Astrocyte (in vitro differentiated cells and primary cell): ENCODE results near the gene RANBP1. TPM values are rescaled to one million over a fixed set of nuclear protein-coding genes. Genes with fewer than 3 reads are reported as not detected.

Experiments
- DNase-seq: peaks from one replicate; pipeline ENCODE4 v3.0.0-alpha.2; 2010; ENCODE audit warnings: low read depth
- FAIRE-seq: peaks from 2 replicates; lab custom pipeline; 2011; peaks lifted over from hg19 to GRCh38; lab: Jason Lieb, UNC
- H2AFZ ChIP-seq: 2 replicates; pipeline ENCODE4 v1.6.0; 2012; ENCODE audit warnings: low read depth, low read length, inconsistent platforms
- H3K27ac ChIP-seq: 2 replicates; pipeline ENCODE4 v1.5.1; 2011; ENCODE audit warnings: low read depth, low read length, inconsistent platforms
- H3K27me3 ChIP-seq: 2 replicates; pipeline ENCODE4 v1.6.0; 2011; ENCODE audit warnings: low read length, inconsistent platforms; ENCODE audit not compliant: insufficient read depth
- H3K36me3 ChIP-seq: 2 replicates; pipeline ENCODE4 v1.5.1; 2011; ENCODE audit warnings: low read length, inconsistent platforms; ENCODE audit not compliant: insufficient read depth
- H3K4me1 ChIP-seq: 2 replicates; pipeline ENCODE4 v1.5.1; 2011; ENCODE audit warnings: low read length, inconsistent platforms; ENCODE audit not compliant: insufficient read depth
- H3K4me2 ChIP-seq: 2 replicates; pipeline ENCODE4 v1.6.0; 2012; ENCODE audit warnings: low read length, inconsistent platforms
- H3K4me3 ChIP-seq: 2 replicates; pipeline ENCODE4 v1.5.1; 2011; ENCODE audit warnings: low read depth, mild to moderate bottlenecking, low read length, inconsistent platforms; ENCODE audit not compliant: insufficient read depth
- H3K79me2 ChIP-seq: 2 replicates; pipeline ENCODE4 v1.6.0; 2012; ENCODE audit warnings: mild to moderate bottlenecking, low read length, inconsistent platforms; ENCODE audit not compliant: insufficient read depth
- H3K9ac ChIP-seq: 2 replicates; pipeline ENCODE4 v1.6.0; 2012; ENCODE audit warnings: mild to moderate bottlenecking, low read length, inconsistent platforms
- H3K9me3 ChIP-seq: 2 replicates; pipeline ENCODE4 v1.5.1; 2012; ENCODE audit warnings: low read depth, mild to moderate bottlenecking, low read length, inconsistent platforms; ENCODE audit not compliant: insufficient read depth
- H4K20me1 ChIP-seq: 2 replicates; pipeline ENCODE4 v1.6.0; 2012; ENCODE audit warnings: low read length, inconsistent platforms; ENCODE audit not compliant: insufficient read depth
- H3K27ac Mint-ChIP-seq: one replicate; pipeline ENCODE4 v1.8.0; 2021; ENCODE audit warnings: mild to moderate bottlenecking, mixed read lengths; ENCODE audit not compliant: unreplicated experiment
- H3K27me3 Mint-ChIP-seq: one replicate; pipeline ENCODE4 v1.8.0; 2021; ENCODE audit warnings: low read depth, mixed read lengths; ENCODE audit not compliant: unreplicated experiment
- H3K36me3 Mint-ChIP-seq: one replicate; pipeline ENCODE4 v1.8.0; 2021; ENCODE audit warnings: low read depth, mixed read lengths; ENCODE audit not compliant: unreplicated experiment
- H3K4me1 Mint-ChIP-seq: one replicate; pipeline ENCODE4 v1.8.0; 2021; ENCODE audit warnings: low read depth, mixed read lengths; ENCODE audit not compliant: unreplicated experiment
- H3K4me3 Mint-ChIP-seq: one replicate; pipeline ENCODE4 v1.8.0; 2021; ENCODE audit warnings: mild to moderate bottlenecking, moderate library complexity, mixed read lengths; ENCODE audit not compliant: unreplicated experiment
- H3K9me3 Mint-ChIP-seq: one replicate; pipeline ENCODE4 v1.8.0; 2021; ENCODE audit warnings: mild to moderate bottlenecking, mixed read lengths; ENCODE audit not compliant: unreplicated experiment
- EZH2 ChIP-seq: IDR thresholded peaks from 2 replicates; pipeline ENCODE4 v1.6.1; 2012; ENCODE audit warnings: mild to moderate bottlenecking, low read length, inconsistent platforms; ENCODE audit not compliant: insufficient read depth
- total RNA-seq: library from RNA; stranded (reverse); gene quantifications from 2 replicates; pipeline ENCODE4 v1.2.1, GENCODE V29; 2021
- TF ChIP-seq, protein P1 (sequence below): IDR thresholded peaks from 2 replicates; pipeline ENCODE4 v1.5.1; 2011; ENCODE audit warnings: low read depth, mild to moderate bottlenecking, inconsistent platforms, low read length, moderate library complexity; ENCODE audit not compliant: insufficient read depth

The RANBP1 gene
- total RNA-seq, 1 donor from 2014 or later, result 164 TPM

GRCh38 chr22:20076627-20077172, 39.2 kb upstream of the RANBP1 start:
- no peaks in the 10 kb centered on the region for H3K36me3 ChIP-seq
- Mint-ChIP-seq H3K27ac (no peak overlapping the region), H3K9me3 (no peaks in the 10 kb centered on the region), H3K36me3 (no peaks in the 10 kb centered on the region), H3K4me3 (no peak overlapping the region), H3K4me1 (peaks cover 8% of the 10 kb centered on the region), H3K27me3 (no peaks in the 10 kb centered on the region)
- peaks cover 13% of the 10 kb centered on the region for H3K79me2 ChIP-seq
- H2AFZ ChIP-seq, result no peak overlapping the region
- no peak overlapping the region for H3K4me2 ChIP-seq
- H3K4me1 ChIP-seq, result peaks cover 9% of the 10 kb centered on the region
- TF ChIP-seq, protein P1, sequence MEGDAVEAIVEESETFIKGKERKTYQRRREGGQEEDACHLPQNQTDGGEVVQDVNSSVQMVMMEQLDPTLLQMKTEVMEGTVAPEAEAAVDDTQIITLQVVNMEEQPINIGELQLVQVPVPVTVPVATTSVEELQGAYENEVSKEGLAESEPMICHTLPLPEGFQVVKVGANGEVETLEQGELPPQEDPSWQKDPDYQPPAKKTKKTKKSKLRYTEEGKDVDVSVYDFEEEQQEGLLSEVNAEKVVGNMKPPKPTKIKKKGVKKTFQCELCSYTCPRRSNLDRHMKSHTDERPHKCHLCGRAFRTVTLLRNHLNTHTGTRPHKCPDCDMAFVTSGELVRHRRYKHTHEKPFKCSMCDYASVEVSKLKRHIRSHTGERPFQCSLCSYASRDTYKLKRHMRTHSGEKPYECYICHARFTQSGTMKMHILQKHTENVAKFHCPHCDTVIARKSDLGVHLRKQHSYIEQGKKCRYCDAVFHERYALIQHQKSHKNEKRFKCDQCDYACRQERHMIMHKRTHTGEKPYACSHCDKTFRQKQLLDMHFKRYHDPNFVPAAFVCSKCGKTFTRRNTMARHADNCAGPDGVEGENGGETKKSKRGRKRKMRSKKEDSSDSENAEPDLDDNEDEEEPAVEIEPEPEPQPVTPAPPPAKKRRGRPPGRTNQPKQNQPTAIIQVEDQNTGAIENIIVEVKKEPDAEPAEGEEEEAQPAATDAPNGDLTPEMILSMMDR, result no peak
- no peak for TF ChIP-seq EZH2
- peaks cover 6% of the 10 kb centered on the region for H4K20me1 ChIP-seq
- H3K9ac ChIP-seq, result no peak overlapping the region
- DNase-seq, result no peak
- H3K4me3 ChIP-seq, result no peak overlapping the region
- no peaks in the 10 kb centered on the region for H3K27me3 ChIP-seq
- no peak for FAIRE-seq
- no peak overlapping the region for H3K27ac ChIP-seq
- no peaks in the 10 kb centered on the region for H3K9me3 ChIP-seq

DNA sequence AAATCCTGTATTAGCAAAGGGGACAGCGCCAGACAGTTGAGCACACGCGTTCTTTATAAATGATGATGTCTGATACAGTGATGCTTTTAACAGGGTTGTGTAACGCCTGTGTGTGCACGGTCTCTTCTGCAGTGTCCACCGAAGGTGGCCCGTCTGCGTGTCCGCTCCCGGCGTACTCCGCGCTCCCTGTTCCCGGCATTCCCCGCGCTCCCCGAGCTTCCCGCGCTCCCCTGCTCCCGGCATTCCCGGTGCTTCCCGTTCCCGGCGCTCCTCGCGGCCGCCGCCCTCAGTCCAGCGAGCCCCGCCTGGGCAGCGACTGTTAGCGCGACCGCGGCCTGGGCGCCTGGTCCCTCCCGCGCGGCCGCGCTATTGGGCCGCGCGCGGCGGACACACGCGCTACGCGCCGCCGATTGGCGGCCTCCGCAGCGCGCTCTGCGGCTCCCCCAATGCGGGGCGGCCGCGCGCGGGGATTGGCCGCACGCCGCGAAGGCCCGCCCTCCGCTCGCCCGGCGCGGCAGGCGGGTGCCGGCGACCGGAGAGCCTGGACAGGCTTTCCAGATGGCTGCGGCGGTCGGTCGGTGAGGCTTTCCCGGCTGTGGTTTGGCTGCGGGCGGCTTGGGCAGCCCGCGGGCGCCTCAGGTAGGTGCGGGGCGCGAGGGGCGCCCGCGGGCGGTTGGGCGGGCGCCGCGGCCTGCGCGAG, 36.0 kb upstream of the RANBP1 start, which contains the start of gene DGCR8:
Gene DGCR8 (plus strand): TSS at position 497 of the 700 bp plus-strand sequence. CDS start 5,723 bp downstream, outside the sequence.
- peak within 1 kb of the TSS; percentile 52 for H2AFZ ChIP-seq
- no peaks in the 10 kb centered on the region for H3K9me3 Mint-ChIP-seq
- peak within 1 kb of the TSS; percentile 97 for H3K4me3 ChIP-seq
- peak within 1 kb of the TSS; percentile 89 for H3K27ac ChIP-seq
- peak within 1 kb of the TSS; percentile 91 for H3K4me2 ChIP-seq
- H3K9ac ChIP-seq, result peak within 1 kb of the TSS; percentile 93
- H3K27me3 Mint-ChIP-seq, result no peaks in the 10 kb centered on the region
- no peaks in the 10 kb centered on the region for H3K36me3 Mint-ChIP-seq
- H3K9me3 ChIP-seq, result no peaks in the 10 kb centered on the region
- TF ChIP-seq, protein P1, result no peak
- TF ChIP-seq EZH2, result no peak
- H3K4me1 Mint-ChIP-seq, result peaks cover 32% of the 10 kb centered on the region
- H3K4me1 ChIP-seq, result peaks cover 17% of the 10 kb centered on the region
- peak; percentile 83 for DNase-seq
- no peaks in the 10 kb centered on the region for H3K36me3 ChIP-seq
- H3K4me3 Mint-ChIP-seq, result peak within 1 kb of the TSS; percentile 96
- no peaks in the 10 kb centered on the region for H3K27me3 ChIP-seq
- peak within 1 kb of the TSS; percentile 92 for H3K27ac Mint-ChIP-seq
- no peak for FAIRE-seq
- peaks cover 35% of the 10 kb centered on the region for H4K20me1 ChIP-seq
- H3K79me2 ChIP-seq, result peaks cover 45% of the 10 kb centered on the region

DNA sequence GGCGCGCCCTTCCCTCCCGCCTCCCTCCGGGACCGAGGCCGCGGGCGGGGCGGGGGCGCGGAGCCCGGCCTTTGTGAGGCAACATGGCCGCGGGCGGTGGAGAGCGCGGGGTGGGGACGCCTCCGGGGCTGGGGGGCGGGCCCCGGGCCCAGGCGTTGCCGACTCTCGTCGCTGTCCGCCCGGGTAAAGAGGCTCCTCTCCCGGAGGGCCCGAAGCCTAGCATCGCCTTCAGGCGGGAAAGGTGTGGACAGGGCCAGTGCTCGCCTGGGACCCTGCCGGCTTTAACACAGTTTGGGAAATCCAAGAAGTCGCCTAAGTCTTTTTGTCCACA, 35.5 kb upstream of the RANBP1 start:
- DNase-seq (peak; percentile 16), FAIRE-seq (no peak)
- H3K27ac Mint-ChIP-seq, result peak overlapping the region; percentile 92
- H4K20me1 ChIP-seq, result peaks cover 40% of the 10 kb centered on the region
- H3K27ac ChIP-seq, result peak overlapping the region; percentile 89
- H3K27me3 ChIP-seq, result no peaks in the 10 kb centered on the region
- H3K79me2 ChIP-seq, result peaks cover 50% of the 10 kb centered on the region
- peak overlapping the region; percentile 97 for H3K4me3 ChIP-seq
- no peaks in the 10 kb centered on the region for H3K9me3 ChIP-seq
- H3K4me1 Mint-ChIP-seq, result peaks cover 32% of the 10 kb centered on the region
- TF ChIP-seq, protein P1, result no peak
- no peak for TF ChIP-seq EZH2
- H3K27me3 Mint-ChIP-seq, result no peaks in the 10 kb centered on the region
- H2AFZ ChIP-seq, result no peak overlapping the region
- H3K36me3 Mint-ChIP-seq, result no peaks in the 10 kb centered on the region
- no peaks in the 10 kb centered on the region for H3K9me3 Mint-ChIP-seq
- no peaks in the 10 kb centered on the region for H3K36me3 ChIP-seq
- H3K4me3 Mint-ChIP-seq, result peak overlapping the region; percentile 96
- peaks cover 17% of the 10 kb centered on the region for H3K4me1 ChIP-seq
- peak overlapping the region; percentile 93 for H3K9ac ChIP-seq
- peak overlapping the region; percentile 91 for H3K4me2 ChIP-seq
